AG04450 (cell line): ENCODE data around the gene CFAP97D2. TPM values are rescaled to one million over a fixed set of nuclear protein-coding genes. Genes with fewer than 3 reads are reported as not detected.

Source experiments
- CTCF ChIA-PET: fragments of 300-600, 350-600 bp; formaldehyde crosslinking; extraction: SDS; loops from one replicate; lab custom pipeline; 2022; ENCODE audit warnings: antibody characterized with exemption, inconsistent platforms; lab: Charles Lee
- POLR2A ChIA-PET: fragments of 350-600 bp; formaldehyde crosslinking; extraction: SDS; loops from one replicate; lab custom pipeline; 2021; ENCODE audit warnings: antibody characterized with exemption, inconsistent platforms; lab: Yijun Ruan, JAX
- DNase-seq: peaks from one replicate; pipeline ENCODE4 v3.0.0-alpha.2; 2011; ENCODE audit warnings: low read depth, low spot score
- H3K27ac ChIP-seq: one replicate; pipeline ENCODE4 v1.5.1; 2012; ENCODE audit warnings: low read depth, low read length, control low read depth
- H3K27me3 ChIP-seq: one replicate; pipeline ENCODE4 v1.6.0; 2012; ENCODE audit warnings: low read length; ENCODE audit not compliant: control insufficient read depth, insufficient read depth
- H3K4me3 ChIP-seq: 2 replicates; pipeline ENCODE4 v1.5.1; 2011; ENCODE audit warnings: mild to moderate bottlenecking, low read depth, low read length, control low read depth
- H3K9me3 ChIP-seq: 2 replicates; pipeline ENCODE4 v1.5.1; 2012; ENCODE audit warnings: low read length; ENCODE audit not compliant: control insufficient read depth, insufficient read depth
- polyA plus RNA-seq: library from polyadenylated mRNA; depleted of rRNA; stranded (reverse); fragments of >200 nt; gene quantifications from 2 replicates; pipeline ENCODE4 v1.2.3, GENCODE V29; 2011
- TF ChIP-seq, protein P1 (sequence below): IDR thresholded peaks from 2 replicates; pipeline ENCODE4 v1.5.1; 2011; ENCODE audit warnings: low read depth, low read length, control low read depth, inconsistent platforms

Gene CFAP97D2
- polyA plus RNA-seq, 1 experiment: not detected

DNA sequence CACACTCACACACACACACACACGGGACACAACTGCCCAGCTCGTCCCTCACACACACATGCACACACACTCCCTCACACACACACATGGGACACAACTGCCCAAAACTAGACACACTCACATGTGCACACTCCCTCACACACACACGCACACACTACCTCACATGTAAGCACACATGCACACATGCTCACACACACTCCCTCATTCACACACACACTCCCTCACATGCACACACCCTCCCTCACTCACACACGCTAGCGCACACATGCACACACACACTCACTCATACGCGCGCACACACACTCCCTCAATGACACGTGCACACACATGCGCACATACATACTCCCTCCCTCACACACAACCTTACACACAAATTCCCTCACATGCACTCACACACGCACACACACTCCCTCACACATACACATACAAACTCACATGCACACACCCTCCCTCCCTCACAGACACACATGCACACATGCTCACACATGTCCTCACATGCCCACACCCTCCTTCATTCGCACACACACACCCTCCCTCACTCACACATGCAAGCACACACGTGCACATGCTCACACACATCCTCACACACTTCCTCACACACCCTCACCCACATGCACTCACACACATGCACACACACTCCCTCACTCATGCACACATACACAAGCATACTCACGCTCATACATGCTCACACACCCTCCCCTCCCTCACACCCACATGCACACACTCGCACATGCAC, 37.6 kb upstream of the CFAP97D2 start:
- ChIA-PET CTCF (no interaction called here), POLR2A (no interaction called here)
- H3K27ac ChIP-seq: no peak overlapping the region
- DNase-seq: no peak
- TF ChIP-seq, protein P1, sequence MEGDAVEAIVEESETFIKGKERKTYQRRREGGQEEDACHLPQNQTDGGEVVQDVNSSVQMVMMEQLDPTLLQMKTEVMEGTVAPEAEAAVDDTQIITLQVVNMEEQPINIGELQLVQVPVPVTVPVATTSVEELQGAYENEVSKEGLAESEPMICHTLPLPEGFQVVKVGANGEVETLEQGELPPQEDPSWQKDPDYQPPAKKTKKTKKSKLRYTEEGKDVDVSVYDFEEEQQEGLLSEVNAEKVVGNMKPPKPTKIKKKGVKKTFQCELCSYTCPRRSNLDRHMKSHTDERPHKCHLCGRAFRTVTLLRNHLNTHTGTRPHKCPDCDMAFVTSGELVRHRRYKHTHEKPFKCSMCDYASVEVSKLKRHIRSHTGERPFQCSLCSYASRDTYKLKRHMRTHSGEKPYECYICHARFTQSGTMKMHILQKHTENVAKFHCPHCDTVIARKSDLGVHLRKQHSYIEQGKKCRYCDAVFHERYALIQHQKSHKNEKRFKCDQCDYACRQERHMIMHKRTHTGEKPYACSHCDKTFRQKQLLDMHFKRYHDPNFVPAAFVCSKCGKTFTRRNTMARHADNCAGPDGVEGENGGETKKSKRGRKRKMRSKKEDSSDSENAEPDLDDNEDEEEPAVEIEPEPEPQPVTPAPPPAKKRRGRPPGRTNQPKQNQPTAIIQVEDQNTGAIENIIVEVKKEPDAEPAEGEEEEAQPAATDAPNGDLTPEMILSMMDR: no peak
- peaks cover 2% of the 10 kb centered on the region for H3K27me3 ChIP-seq
- no peak overlapping the region for H3K4me3 ChIP-seq
- peaks cover 3% of the 10 kb centered on the region; the same call in 1 of the 2 replicates for H3K9me3 ChIP-seq

DNA sequence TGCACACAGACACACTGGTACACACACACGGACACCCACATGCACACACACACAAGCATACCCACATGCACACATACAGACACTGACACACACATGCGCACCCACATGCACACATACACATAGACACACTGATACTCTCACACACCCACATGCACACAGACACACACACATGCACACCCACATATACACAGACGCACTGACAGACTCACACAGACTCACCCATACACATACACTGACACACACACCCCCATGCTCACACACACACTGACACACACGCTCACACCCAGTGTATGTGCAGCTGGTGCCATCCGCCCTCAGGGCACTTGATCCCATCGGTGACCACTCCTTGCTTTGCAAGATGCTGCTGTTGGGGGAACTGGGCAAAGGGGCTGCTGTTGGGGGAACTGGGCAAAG, 36.9 kb upstream of the CFAP97D2 start:
- no peak for DNase-seq

GRCh38 chr13:114142640-114143490, 36.2 kb upstream of the CFAP97D2 start:
- H3K27ac ChIP-seq: no peak overlapping the region
- POLR2A ChIA-PET: interaction anchor here (0.6 to 1.2 kb wide), 2 partner anchors 34 to 78 kb away, joined by 4 to 6 read pairs; no protein-coding TSS in a partner anchor
- CTCF ChIA-PET: no interaction called here
- peaks cover 3% of the 10 kb centered on the region; the same call in 1 of the 2 replicates for H3K9me3 ChIP-seq
- H3K4me3 ChIP-seq: no peak overlapping the region
- peaks cover 2% of the 10 kb centered on the region for H3K27me3 ChIP-seq
- TF ChIP-seq, protein P1: no peak
- DNase-seq: no peak

More for the DNA sequence above, 36.9 kb upstream of the CFAP97D2 start:
- Histone ChIP-seq H3K9me3 (peaks cover 3% of the 10 kb centered on the region; the same call in 1 of the 2 replicates), H3K4me3 (no peak overlapping the region), H3K27me3 (peaks cover 2% of the 10 kb centered on the region), H3K27ac (no peak overlapping the region)
- CTCF ChIA-PET: no interaction called here
- POLR2A ChIA-PET: no interaction called here
- TF ChIP-seq, protein P1: no peak

DNA sequence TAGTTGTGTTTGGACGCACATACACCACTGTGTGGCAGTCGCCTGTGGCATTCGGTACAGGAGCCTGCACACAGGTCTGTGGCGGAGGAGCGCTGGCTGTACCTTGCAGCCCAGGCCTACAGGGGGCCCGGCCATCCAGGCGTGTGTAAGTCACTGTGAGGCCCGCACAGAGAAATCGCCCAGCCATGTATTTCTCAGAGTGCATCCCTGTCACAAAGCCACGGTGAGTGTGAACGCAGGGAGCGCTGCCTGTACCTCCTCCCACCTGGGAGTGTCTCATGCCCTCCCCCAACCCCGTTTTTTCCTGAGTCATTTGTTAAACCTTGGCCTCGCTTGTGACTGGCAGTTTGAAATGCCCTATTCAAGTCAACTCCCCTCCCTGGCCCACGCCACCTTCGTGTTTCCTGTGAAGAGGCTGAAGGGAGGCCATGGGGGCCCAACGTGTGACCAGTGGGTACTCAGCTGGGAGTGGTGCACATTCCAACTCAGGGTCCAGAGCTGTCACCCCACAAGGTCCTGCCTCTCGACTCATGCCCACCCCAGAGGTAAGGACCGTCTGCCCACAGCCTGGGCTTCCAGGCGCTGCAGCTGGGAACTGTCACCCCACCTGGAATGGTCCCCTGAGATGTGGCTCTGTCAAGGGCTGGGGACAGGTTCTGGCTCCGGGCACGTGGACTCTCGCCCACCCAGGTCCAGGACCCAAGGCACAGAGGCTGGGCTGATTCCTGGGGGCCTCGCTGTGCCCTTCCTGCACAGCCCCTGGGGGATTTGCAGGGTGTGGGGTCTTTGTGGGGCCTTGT, 35.1 kb upstream of the CFAP97D2 start:
- DNase-seq: no peak

More for the DNA sequence above, 35.1 kb upstream of the CFAP97D2 start:
- peaks cover 3% of the 10 kb centered on the region; the same call in 1 of the 2 replicates for H3K9me3 ChIP-seq
- no peak overlapping the region for H3K4me3 ChIP-seq
- peaks cover 6% of the 10 kb centered on the region for H3K27me3 ChIP-seq
- TF ChIP-seq, protein P1: peak; percentile 35
- ChIA-PET CTCF (no interaction called here), POLR2A (interaction anchor here (1.2 kb wide), 1 partner anchor 79 kb away, joined by 6 read pairs; no protein-coding TSS in a partner anchor)
- H3K27ac ChIP-seq: no peak overlapping the region
